ENCODE measurements around the gene MAP3K21. TPM values are rescaled to one million over a fixed set of nuclear protein-coding genes. Genes with fewer than 3 reads are reported as not detected.
A peak's percentile ranks its signal among the peaks of the same experiment; 100 is the strongest.

MAP3K21 gene
- total RNA-seq, 4 donors from 2014 or later = 6.1 to 16.6 (median 10.6) TPM

- 8 to 9% methylated on average over 5 of the region's 5 CpGs for WGBS, 2 donors
- intact Hi-C loops (cut with DNase I; ENCODE audit: low total_unique reads) = no loop called here
These were observed 31.6 kb upstream of the MAP3K21 start for GRCh38 chr1:233295975-233296322.

GRCh38 chr1:233299450-233299849 lies 28.1 kb upstream of the MAP3K21 start:
- whole genome bisulfite sequencing, 2 donors = 81 to 87% methylated on average over 5 of the region's 5 CpGs
- no peak overlapping the region for H3K4me3 ChIP-seq (ENCODE audit: low read depth, poor library complexity, severe bottlenecking)
- TF ChIP-seq CTCF (IDR thresholded peaks at IDR 0.05) = no peak
- no peak for TF ChIP-seq POLR2A (IDR thresholded peaks at IDR 0.05)
- intact Hi-C loops (cut with DNase I; ENCODE audit: low total_unique reads) = no loop called here
- DNase-seq (ENCODE audit: low spot score in 2 of 2) = no peak

More at GRCh38 chr1:233295975-233296322, 31.6 kb upstream of the MAP3K21 start:
- TF ChIP-seq CTCF (IDR thresholded peaks at IDR 0.05) (no peak), POLR2A (IDR thresholded peaks at IDR 0.05) (no peak)
- H3K4me3 ChIP-seq (ENCODE audit: low read depth, poor library complexity, severe bottlenecking) = peak overlapping the region; percentile 70
- DNase-seq (ENCODE audit: low spot score in 2 of 2) = no peak

GRCh38 chr1:233300326-233300725 lies 27.2 kb upstream of the MAP3K21 start:
- 78 to 81% methylated on average over 2 of the region's 2 CpGs for WGBS, 2 donors
- no peak overlapping the region for H3K4me3 ChIP-seq (ENCODE audit: low read depth, poor library complexity, severe bottlenecking)
- no peak for TF ChIP-seq POLR2A (IDR thresholded peaks at IDR 0.05)
- no peak for TF ChIP-seq CTCF (IDR thresholded peaks at IDR 0.05)
- no peak for DNase-seq (ENCODE audit: low spot score in 2 of 2)
- intact Hi-C loops (cut with DNase I; ENCODE audit: low total_unique reads) = no loop called here

- 0% methylated on average over 1 of the region's 1 CpG for WGBS, 2 donors
- DNase-seq (ENCODE audit: low spot score in 2 of 2) = no peak
- intact Hi-C loops (cut with DNase I; ENCODE audit: low total_unique reads) = no loop called here
- H3K4me3 ChIP-seq (ENCODE audit: low read depth, poor library complexity, severe bottlenecking) = no peak overlapping the region
- TF ChIP-seq POLR2A (IDR thresholded peaks at IDR 0.05) (no peak), CTCF (IDR thresholded peaks at IDR 0.05) (peak in 1 of 3 donors; percentile 69)
These were observed 22.9 kb upstream of the MAP3K21 start for GRCh38 chr1:233304489-233305102.

GRCh38 chr1:233313434-233314155 lies 13.9 kb upstream of the MAP3K21 start:
- TF ChIP-seq CTCF (IDR thresholded peaks at IDR 0.05) (no peak), POLR2A (IDR thresholded peaks at IDR 0.05) (no peak)
- no peak overlapping the region for H3K4me3 ChIP-seq (ENCODE audit: low read depth, poor library complexity, severe bottlenecking)
- intact Hi-C loops (cut with DNase I; ENCODE audit: low total_unique reads) = no loop called here
- DNase-seq (ENCODE audit: low spot score in 2 of 2) = no peak
- 70 to 77% methylated on average over 4 of the region's 4 CpGs for WGBS, 2 donors
